Measurements from ENCODE around the gene SLC16A4. TPM values are rescaled to one million over a fixed set of nuclear protein-coding genes. Genes with fewer than 3 reads are reported as not detected.
A peak's percentile ranks its signal among the peaks of the same experiment; 100 is the strongest.
"Not testable (repeated sequence)": the region's sequence is repeated elsewhere in the genome, so short reads cannot be mapped to it uniquely, and the experiment has no call there.

SLC16A4 gene
- polyA plus RNA-seq, 10 donors: 5.9 to 12.7 (median 9.1) TPM

DNA sequence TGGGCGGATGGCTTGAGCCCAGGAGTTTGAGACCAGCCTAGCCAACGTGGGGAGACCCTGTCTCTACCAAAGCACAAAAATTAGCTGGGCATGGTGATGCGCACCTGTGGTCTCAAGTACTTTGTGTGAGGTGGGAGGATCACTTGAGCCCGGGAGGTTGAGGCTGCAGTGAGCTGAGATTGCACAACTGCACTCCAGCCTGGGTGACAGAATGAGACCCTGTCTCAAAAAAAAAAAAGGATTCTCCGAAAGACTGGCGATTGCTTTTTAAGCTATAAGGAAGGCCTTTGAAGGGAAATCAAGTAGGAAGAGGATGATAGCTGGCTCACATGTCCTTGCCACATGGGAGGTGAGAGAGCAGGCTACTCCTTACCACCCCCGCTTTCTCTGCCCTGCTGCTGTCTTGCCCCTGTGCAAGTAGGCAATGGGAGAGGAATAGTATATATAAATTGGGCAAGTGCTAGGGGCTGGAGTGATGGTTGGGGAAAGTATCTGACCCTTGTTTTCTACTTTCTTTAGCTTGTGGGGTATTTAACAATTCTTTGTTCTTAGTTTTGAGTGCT is 20.4 kb upstream of the SLC16A4 start:
- no peak for DNase-seq

DNA sequence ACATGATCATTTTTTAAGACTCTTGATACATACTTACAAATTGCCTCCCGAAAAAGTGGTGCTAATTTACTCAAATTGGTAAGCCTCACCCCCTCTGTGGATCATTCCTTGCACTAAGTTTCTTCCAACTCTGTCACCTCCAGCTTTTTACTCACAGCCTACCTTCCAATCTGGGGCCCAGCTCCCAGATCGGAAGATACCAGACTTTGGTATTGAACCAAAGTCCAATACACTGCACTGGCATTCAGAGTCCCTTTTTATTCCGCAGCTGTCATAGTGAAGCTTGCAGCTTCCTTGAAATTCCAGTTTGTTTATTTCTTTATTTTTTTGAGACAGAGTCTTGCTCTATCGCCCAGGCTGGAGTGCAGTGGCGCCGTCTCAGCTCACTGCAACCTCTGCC is 18.5 kb upstream of the SLC16A4 start:
- DNase-seq: no peak

DNA sequence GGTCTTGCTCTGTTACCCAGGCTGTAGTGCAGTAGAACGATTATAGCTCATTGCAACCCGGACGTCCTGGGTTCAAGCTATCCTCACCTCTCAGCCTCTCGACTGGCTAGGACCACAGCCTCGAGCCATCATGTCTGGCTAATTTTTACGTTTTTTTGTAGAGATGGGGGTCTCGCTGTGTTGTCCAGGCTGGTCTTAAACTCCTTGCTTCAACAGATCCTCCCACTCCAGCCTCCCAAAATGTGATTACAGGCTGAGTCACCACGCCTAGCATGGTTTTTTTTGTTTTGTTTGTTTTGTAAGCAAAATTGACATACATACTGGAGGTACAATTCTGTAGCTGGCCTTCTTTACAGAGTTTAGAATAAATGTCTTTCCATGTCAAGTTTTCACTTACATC is 17.7 kb upstream of the SLC16A4 start:
- DNase-seq: no peak

DNA sequence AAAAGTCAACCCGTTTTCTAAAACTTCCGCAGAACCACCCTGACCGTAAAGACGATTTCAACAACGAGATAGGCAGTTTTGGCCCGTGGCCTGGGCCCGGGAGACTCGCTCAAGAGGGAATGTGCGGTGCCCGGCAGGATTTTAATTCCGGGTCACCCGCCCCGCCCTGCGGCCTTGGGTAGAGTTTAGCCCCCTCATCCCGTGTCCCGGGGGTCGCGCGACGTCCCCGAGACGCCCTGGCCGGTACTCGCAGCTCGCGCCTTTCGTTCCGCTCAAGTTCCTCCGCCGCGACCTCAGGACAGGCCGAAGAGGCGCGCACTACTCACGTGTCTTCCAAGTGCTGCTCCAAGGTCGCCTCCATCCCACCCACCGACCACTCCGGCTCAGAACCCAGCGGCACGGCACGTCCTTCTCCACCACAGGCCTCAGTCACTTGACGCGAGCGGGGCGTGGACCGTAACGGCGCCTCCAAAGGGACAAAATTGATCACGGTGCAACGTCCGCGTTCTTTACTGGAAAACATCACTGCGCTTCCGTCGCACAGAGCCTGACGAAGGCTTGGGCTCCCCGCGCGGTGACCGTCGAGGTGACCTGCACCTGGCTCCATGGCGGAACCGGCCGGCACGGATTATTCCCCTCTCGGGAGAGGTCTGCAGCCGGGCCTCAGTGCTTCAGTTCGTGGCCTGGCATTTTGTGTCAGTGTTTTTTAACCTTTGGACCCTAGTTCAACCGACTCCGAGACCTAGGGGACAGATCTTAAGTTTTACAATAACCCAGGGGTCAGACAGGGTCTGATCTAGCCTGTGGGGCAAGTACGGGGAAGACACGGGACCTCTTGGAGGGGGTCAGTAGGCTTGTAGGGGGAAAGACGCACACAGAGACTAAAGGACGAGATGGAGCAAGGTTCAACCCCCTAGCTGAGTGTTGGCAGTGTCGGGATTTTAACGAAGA is 16.7 kb upstream of the SLC16A4 start, which contains the start of gene LAMTOR5:
LAMTOR5 (minus strand) TSS at position 435 of the 951 bp plus-strand sequence; CDS start at position 361, 74 bp downstream.
- peak; percentile 95 to 98 (median 96) for DNase-seq

DNA sequence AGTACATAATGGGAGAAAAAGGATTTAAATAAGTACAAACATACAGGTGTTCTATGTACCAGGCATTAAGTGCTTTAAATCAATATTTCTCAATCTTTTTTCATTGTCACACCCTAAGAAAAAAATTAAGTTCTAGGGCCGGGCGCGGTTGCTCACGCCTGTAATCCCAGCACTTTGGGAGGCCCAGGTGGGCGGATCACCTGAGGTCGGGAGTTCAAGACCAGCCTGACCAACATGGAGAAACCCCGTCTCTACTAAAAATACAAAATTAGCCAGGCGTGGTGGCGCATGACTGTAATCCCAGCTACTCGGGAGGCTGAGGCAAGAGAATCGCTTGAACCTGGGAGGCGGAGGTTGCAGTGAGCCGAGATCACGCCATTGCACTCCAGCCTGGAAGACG is 15.6 kb upstream of the SLC16A4 start:
- DNase-seq: not testable (repeated sequence)

DNA sequence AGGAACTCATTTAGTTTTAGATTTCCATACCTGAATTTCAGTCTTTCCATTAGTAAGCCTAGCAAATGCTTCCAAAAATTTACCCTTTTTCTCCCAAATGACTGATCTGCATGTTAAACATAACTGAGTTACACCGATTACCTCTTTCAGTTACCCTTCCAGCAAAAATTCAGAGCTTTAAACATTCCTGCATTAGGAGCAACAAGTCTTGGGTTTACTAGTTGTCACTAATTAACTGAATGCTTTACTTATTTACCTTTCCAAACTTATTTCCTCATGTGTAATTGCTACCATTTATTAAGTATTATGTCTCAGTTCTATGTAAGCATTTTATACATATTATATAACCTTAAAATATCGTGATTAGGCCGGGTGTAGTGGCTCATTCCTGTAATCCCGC is 13.6 kb upstream of the SLC16A4 start:
- DNase-seq: no peak

DNA sequence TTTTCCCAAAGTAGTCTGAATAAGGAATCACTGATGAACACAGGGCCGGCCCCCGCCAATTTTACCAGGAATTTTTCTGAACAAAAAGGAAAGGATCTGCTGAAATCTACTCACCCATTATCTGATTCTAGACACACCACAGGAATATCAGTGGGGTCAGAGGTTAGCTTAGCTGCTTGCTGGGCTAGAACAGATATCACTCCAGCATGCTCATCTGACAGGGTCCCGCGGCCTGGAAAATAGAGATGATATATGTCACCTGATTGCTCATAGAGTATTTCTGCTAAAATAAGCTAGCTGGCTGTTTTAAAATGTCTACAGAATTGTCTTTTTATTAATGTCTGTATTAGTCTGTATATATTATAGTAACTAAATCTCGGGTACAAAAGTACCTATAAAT is 13.0 kb upstream of the SLC16A4 start:
- DNase-seq: no peak

DNA sequence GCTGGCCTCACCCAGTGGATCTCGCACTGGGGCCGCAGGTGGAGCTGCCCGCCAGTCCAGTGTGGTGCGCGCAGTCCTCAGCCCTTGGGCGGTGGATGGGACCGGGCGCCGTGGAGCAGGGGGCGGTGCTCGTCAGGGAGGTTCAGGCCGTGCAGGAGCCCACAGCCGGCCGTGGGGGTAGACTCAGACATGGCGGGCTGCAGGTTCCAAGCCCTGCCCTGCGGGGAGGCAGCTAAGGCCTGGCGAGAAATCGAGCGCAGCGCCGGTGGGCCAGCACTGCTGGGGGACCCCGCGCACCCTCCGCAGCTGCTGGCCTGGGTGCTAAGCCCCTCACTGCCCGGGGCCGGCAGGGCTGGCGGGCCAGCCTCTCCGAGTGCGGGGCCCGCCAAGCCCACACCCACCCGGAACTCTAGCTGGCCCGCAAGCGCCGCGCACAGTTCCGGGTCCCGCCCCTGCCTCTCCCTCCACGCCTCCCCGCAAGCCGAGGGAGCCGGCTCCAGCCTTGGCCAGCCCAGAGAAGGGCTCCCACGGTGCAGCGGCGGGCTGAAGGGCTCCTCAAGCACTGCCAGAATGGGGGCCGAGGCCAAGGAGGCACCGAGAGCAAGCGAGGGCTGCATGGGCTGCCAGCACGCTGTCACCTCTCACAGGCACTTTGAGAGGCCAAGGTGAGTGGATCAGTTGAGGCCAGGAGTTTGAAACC is 5.6 kb upstream of the SLC16A4 start:
- not testable (repeated sequence) for DNase-seq

DNA sequence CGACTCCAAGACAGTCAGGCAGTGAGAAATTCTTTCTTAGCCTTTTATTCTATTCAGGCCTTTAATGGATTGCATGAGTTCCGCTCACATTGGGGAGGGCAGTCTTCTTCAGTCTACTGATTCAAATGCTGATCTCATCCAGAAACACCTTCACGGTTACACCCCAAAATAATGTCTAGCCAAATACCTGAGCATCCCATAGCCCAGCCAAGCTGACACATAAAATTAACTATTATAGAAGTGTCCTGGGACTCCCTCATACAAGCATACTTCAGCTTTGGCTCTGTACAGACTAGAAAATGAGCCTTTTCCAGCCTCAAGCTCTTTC is 3.6 kb upstream of the SLC16A4 start:
- DNase-seq: no peak

DNA sequence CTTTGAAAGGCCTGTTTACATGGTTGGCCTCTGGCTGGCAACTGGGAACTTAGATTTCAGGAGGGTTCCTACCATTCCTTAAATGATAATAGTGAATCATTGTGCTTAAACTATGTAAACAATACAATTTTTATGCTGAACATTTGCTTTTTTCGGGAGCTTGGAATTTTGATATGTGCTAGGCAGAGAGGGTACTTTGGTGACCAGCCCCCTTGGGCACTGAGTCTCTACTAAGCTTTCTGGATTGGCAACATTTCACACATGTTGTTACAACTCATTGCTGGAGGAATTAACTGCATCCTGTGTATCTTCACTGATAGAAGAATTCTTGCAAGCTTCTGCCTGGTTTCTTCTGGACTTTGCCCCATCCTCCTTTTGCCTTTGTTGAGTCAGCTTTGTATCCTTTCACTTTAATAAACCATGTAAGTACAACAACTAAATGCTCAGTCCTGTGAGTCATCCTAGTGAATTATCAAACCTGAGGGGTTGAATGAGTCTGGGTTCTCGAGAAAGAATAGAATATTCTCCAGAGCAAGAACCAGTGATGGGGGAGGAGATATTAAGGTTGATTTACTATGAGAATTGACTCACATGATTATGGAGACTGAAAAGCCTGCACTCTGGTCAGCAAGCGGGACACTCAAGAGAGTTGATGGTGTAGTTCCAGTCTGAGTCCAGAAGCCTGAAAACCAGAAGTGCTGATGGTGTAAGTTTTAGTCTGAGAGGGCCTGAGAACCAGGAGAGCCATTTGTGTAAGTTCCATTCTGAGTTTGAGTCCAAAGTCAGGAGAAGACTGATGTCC is 3.1 kb upstream of the SLC16A4 start:
- DNase-seq: no peak

DNA sequence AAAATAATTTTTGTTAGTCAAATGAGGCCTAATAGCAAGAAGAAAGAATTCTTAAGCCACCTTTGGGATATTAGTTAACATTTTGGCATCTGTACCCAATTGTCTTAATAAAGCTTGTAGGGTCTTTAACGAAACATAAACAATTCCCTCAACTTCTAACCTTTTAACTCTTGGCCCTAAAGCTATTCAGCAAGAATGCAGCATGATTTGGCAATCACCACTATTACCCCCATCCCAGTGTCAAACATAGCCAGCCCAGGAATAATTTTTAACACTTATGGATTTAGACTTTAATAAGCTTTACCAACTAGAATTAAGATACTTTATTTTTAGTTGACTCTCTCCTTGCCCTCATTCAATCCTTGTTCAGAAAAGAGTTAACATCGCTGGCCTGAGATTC is 2.5 kb upstream of the SLC16A4 start:
- DNase-seq: no peak

DNA sequence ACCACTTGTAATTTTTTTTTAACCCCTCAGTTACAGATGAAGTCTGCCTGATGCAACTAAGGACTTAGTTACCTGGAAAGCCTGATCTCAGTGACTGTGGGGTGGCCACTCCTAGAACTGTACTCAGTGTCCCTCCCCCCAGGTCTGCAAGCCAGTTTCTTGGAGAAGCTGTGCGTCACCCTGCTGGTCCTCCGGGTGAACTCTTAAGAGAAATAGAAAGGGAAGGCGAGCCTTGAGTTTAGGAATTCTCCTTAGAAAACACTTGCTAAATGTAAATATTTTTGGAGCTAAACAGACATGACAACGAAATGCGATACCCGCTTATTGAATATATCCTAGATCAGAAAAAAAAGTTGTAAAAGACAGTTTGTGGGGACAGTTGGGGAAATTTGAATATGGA is 730 bp downstream of the SLC16A4 start:
- peak; percentile 43 to 53 (median 46) for DNase-seq

DNA sequence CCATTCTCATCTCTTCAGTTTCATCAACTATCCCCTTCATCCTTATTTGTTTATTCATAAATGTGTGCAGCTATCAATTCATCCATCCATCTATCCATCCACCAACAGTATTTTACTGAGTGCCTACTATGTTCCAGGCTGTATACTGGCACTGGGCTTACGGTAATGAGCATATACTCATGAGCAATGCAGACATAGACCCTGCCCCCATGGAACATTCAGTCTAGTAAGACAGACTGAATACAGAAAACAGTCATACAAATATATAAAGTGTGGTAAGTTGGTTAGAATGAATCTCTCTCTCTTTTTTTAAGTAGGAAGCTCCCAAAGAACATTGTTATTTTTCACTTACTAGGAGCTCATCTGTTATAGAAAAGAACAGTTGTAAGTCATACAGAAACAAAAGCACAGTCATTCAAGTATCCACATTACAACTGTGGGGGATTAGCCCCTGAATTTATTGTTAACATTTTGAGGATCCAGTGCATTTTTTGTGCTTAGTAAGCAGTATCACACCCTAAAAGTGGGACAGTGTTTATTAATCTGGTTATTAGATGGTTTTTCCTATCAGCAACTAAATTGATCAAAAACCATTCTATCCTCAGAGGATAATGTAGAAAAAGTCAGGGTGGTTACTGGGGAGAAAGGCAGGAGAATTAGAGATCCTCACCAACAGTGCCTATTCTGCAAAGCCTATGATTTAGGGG is 3.6 kb downstream of the SLC16A4 start:
- no peak for DNase-seq

DNA sequence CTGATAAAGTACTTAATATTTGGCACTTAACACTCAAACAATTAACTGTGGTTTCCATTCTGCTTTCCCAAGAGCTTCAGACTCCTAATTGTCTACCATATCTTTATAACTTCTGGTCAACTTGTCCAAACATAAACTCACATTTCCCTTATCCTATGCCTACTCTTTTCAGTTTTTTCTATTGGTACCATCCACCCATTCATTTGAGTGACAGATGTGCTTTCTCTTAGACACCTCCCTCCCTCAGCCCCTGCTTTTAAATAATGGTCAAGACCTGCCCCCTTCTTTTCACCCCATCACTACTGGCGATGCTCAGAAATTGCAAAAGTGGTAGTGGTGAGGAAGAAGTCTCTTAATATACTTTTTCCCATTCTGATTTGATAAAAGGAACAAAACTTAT is 5.5 kb downstream of the SLC16A4 start:
- DNase-seq: no peak

DNA sequence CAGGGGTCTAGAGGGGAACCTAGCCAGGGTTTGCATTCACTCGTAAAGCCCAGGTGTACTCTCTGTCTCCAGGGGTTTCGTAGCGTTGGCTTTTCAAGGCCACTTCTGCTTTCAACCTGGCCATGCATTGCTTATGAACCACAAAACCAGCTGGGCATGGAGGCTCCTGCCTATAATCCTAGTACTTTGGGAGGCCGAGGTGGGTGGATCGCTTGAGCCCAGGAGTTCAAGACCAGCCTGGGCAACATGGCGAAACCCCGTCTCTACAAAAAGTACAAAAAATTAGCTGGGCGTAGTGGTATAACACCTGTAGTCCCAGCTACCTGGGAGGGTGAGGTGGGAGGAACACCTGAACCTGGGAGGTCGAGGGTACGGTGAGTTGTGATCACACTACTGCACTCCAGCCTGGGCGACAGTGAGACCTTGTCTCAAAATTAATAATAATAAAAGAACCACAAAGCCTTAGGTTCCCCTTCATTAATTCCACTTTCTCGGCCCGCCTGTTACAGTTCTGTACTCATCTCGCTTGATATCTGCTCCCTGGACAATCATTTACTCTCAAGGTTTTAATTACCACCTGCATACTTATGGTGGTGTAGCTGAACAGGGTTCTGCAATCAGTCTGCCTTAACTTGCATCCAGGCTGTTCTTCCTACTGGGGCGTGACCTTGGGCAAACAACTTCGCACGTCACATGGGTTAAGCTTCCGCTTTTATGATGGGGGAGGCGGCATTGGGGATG is 6.1 kb downstream of the SLC16A4 start:
- no peak for DNase-seq

DNA sequence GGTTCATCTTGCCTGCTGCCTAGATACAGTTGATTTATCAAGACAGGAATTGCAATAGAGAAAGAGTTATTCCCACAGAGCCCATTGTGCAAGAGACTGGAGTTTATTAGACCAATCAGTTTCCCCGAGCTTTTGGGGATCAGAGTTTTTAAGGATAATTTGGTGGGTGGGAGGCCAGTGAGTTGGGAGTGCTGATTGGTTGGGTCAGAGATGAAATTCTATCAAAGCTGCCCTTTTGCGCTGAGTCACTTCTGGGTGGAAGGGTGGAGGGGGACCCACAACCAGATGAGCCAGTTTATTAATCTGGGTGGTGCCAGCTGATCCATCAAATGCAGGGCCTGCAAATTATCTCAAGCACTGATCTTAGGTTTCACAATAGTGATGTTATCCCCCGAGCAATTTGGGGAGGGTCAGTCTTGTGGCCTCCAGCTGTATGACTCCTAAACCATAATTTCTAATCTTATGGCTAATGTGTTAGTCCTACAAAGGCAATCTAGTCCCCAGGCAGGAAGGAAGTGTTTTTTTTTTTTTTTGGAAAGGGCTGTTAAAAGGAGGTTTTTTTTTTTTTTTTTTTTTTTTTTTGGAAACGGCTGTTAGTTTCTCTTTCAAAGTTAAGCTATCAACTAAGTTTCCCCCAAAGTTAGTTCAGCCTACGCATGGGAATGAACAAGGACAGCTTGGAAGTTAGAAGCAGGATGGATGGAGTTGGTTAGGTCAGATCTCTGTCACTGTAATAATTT is 7.4 kb downstream of the SLC16A4 start:
- DNase-seq: no peak

DNA sequence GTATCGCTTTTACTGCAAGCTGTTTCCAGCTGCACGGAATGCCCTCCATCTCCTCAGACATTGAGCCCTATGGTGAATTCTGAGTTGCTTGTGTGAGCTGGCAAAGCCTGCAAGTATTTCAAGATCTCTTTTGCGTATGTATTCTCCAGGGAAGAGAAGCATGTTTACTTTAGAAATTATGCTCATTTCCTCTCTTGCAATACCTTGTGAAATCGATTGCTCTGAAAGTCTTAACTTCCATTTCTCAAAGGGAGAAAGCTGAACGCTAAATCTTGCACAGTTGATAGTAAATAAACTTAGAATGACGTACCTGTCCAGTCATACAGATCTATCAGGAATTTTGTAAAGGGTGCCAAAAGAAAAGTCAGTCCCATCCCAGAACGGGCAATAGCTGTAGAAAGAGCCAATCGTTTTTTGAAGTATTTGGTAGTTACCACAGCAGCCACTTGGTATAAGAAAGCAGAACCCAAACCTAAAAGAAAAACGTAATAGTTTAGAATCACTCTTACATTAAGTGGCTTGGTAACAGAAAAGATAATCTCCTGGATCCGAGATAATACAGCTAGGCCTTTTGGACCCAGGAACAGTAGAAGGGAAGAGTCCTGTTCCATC is 10.0 kb downstream of the SLC16A4 start:
- peak in 1 of 3 donors; percentile 7 for DNase-seq

DNA sequence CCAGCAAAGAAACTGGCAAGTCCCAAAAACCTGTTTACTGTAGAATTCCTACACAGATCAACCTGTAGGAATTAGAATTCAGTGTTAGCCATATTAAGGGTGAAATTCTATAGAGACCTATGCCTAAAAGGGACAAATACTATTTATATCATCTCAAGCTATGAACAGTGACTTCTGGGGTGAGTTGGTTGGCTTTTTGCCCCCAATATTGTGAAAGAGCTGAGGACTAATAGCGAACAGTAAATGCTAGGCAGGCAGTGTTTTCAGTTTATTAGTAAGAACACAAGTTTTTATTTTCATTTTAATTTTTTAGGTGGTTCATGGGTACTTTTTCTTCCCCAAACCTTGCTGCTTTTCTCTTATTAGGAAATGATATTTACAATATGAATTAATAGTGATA is 15.3 kb downstream of the SLC16A4 start:
- DNase-seq: no peak

DNA sequence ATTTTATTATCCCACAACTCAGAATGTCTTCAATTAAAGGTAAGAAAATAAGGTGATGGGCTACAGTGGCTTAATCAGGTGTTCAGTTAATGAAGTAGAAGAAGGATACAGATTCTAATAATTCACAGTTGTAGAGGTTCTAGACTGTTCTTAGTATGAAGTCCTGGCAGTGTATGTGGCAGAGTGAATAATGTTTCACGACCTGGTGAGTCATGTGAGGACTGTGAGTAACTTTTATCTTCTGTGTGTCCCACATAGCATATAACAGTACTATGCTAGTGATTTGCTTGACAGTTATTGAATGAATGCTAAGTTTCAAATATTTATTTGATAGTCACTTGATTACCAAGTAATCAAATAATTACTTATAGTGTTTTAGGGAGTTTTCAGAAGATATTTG is 20.0 kb downstream of the SLC16A4 start:
- DNase-seq: no peak

Data from muscle of back (tissue), 11 donors.